Naive thymus-derived CD4-positive, alpha-beta T cell (primary cell): ENCODE data around the gene SLCO2A1. TPM values are rescaled to one million over a fixed set of nuclear protein-coding genes. Genes with fewer than 3 reads are reported as not detected.

ENCODE experiments used
- ATAC-seq: fragments of 150-1000 bp; cut with Tn5 transposase; 2 replicates; pipeline ENCODE4 v1.10.0; 2021; ENCODE audit warnings: mild to moderate bottlenecking, moderate library complexity
- CTCF ChIA-PET: fragments of 350-600 bp; sonication (Branson Sonifier 250); formaldehyde crosslinking; loops from one replicate; lab custom pipeline; 2021; ENCODE audit warnings: antibody characterized with exemption; lab: Charles Lee
- POLR2A ChIA-PET: fragments of 350-600 bp; sonication (Branson Sonifier 250); formaldehyde crosslinking; loops from one replicate; lab custom pipeline; 2021; ENCODE audit warnings: antibody characterized with exemption, inconsistent platforms; lab: Charles Lee
- DNase-seq, 9 donors: peaks; one replicate each; pipeline versions ENCODE4 v3.0.0 to v3.0.0-alpha.2; 2020 to 2022; ENCODE audit warnings: mixed read lengths in 1 of 9
- H3K27ac ChIP-seq: one replicate; pipeline ENCODE4 v1.7.0; 2013; ENCODE audit warnings: mild to moderate bottlenecking, low read depth, low read length, moderate library complexity
- H3K27me3 ChIP-seq, 2 donors: one replicate each; pipeline ENCODE4 v1.7.0; 2013; ENCODE audit warnings: low read length in 2 of 2, mild to moderate bottlenecking in 2 of 2, moderate library complexity in 2 of 2; ENCODE audit not compliant: control insufficient read depth in 2 of 2, insufficient read depth in 2 of 2
- H3K36me3 ChIP-seq, 3 experiments: 1 replicate in 2 of 3; 2 replicates in 1 of 3; pipeline ENCODE4 v1.7.0; 2013; ENCODE audit warnings: low read length in 3 of 3, mild to moderate bottlenecking in 3 of 3, moderate library complexity in 1 of 3; ENCODE audit not compliant: insufficient read depth in 3 of 3, control insufficient read depth in 2 of 3
- H3K4me1 ChIP-seq, 2 donors: one replicate each; pipeline ENCODE4 v1.7.0; 2013; ENCODE audit warnings: low read length in 2 of 2, mild to moderate bottlenecking in 2 of 2, moderate library complexity in 1 of 2; ENCODE audit not compliant: control insufficient read depth in 2 of 2, insufficient read depth in 2 of 2
- H3K4me3 ChIP-seq: 2 replicates; pipeline ENCODE4 v1.7.0; 2013; ENCODE audit warnings: mild to moderate bottlenecking, low read length
- H3K9me3 ChIP-seq, 3 experiments: 1 replicate in 2 of 3; 2 replicates in 1 of 3; pipeline ENCODE4 v1.7.0; 2013; ENCODE audit warnings: low read length in 3 of 3; ENCODE audit not compliant: control insufficient read depth in 2 of 3
- H3K27ac Mint-ChIP-seq, 9 donors: one replicate each; pipeline ENCODE4 v1.8.0; 2020 to 2022; ENCODE audit warnings: mixed read lengths in 9 of 9, mild to moderate bottlenecking in 8 of 9, moderate library complexity in 5 of 9, inconsistent platforms in 2 of 9
- H3K27me3 Mint-ChIP-seq, 5 donors: one replicate each; pipeline ENCODE4 v1.8.0; 2021 to 2022; ENCODE audit warnings: mixed read lengths in 5 of 5, mild to moderate bottlenecking in 1 of 5
- H3K36me3 Mint-ChIP-seq, 5 donors: one replicate each; pipeline ENCODE4 v1.8.0; 2020 to 2022; ENCODE audit warnings: mixed read lengths in 5 of 5, mild to moderate bottlenecking in 3 of 5, inconsistent platforms in 1 of 5
- H3K4me1 Mint-ChIP-seq, 7 donors: one replicate each; pipeline ENCODE4 v1.8.0; 2020 to 2022; ENCODE audit warnings: mixed read lengths in 7 of 7, mild to moderate bottlenecking in 3 of 7, inconsistent platforms in 1 of 7
- H3K4me3 Mint-ChIP-seq, 10 donors: one replicate each; pipeline ENCODE4 v1.8.0; 2020 to 2022; ENCODE audit warnings: mild to moderate bottlenecking in 10 of 10, mixed read lengths in 10 of 10, moderate library complexity in 6 of 10, inconsistent platforms in 2 of 10
- H3K9me3 Mint-ChIP-seq, 11 donors: one replicate each; pipeline ENCODE4 v1.8.0; 2020 to 2022; ENCODE audit warnings: mixed read lengths in 11 of 11, mild to moderate bottlenecking in 4 of 11, inconsistent platforms in 1 of 11, moderate library complexity in 1 of 11
- intact Hi-C, 2 donors: fragments of 100-400 bp; cut with micrococcal nuclease; formaldehyde crosslinking; loops; one replicate each; pipeline ENCODE4 v1.15.1; 2023
- polyA plus RNA-seq, 2 donors: library from polyadenylated mRNA; unstranded; fragments of 300-500 nt; fragmentation: Illumina TruSeq; gene quantifications; one replicate each; pipeline ENCODE4 v1.2.3, GENCODE V29; 2021
- total RNA-seq, 6 experiments: library from RNA in 5 of 6; stranded (reverse) in 5 of 6; gene quantifications; 1 replicate in 5 of 6; 2 replicates in 1 of 6; pipeline ENCODE4 v1.2.3 and lab custom pipeline; 2021 to 2026

The SLCO2A1 gene
- total and polyA plus RNA-seq, 7 experiments from 2014 or later = not detected

DNA sequence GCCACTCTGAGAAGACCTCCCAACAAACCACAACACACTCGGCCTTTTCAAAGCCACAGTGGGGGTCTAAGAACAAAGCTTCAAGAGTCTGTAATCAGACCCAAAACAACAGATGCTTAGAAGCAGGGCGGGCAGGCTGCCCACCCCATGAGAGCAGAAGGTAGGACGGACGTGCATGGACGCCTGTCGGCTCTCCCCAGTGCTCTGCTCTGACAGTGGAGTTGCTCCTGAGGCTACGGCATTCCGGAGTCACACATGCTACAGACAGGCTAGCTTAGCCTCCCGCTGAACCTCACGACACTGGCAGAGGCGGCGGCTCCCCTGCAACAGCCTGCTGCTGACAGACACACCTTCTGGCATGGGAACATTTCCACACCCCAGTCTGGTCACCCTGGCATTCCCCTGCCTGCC, 33.5 kb downstream of the SLCO2A1 start:
- H3K27me3 Mint-ChIP-seq = peaks cover 0 to 30% (median 15%) of the 10 kb centered on the region in 5 donors
- CTCF ChIA-PET = no interaction called here
- no peak for ATAC-seq

GRCh38 chr3:133995264-133995663, 34.5 kb downstream of the SLCO2A1 start:
- H3K27me3 Mint-ChIP-seq = peaks cover 0 to 30% (median 15%) of the 10 kb centered on the region in 5 donors
- no peaks in the 10 kb centered on the region for H3K36me3 ChIP-seq
- no peak for DNase-seq
- no peak overlapping the region for H3K4me3 Mint-ChIP-seq
- no peaks in the 10 kb centered on the region for H3K36me3 Mint-ChIP-seq
- intact Hi-C loops = no loop called here
- no peak overlapping the region for H3K27ac ChIP-seq
- no peak for ATAC-seq
- no peak overlapping the region for H3K4me3 ChIP-seq
- no peaks in the 10 kb centered on the region for H3K9me3 ChIP-seq
- no peaks in the 10 kb centered on the region for H3K4me1 Mint-ChIP-seq
- ChIA-PET POLR2A (no interaction called here), CTCF (no interaction called here)
- no peak overlapping the region for H3K27ac Mint-ChIP-seq
- H3K27me3 ChIP-seq = no peaks in the 10 kb centered on the region
- no peaks in the 10 kb centered on the region for H3K4me1 ChIP-seq
- no peaks in the 10 kb centered on the region for H3K9me3 Mint-ChIP-seq

More for the DNA sequence above, 33.5 kb downstream of the SLCO2A1 start:
- no peaks in the 10 kb centered on the region for H3K4me1 Mint-ChIP-seq
- no peak for DNase-seq
- H3K36me3 Mint-ChIP-seq = no peaks in the 10 kb centered on the region
- Histone ChIP-seq H3K9me3 (no peaks in the 10 kb centered on the region), H3K4me1 (no peaks in the 10 kb centered on the region), H3K27me3 (no peaks in the 10 kb centered on the region), H3K4me3 (no peak overlapping the region), H3K36me3 (no peaks in the 10 kb centered on the region), H3K27ac (no peak overlapping the region)
- intact Hi-C loops = no loop called here
- POLR2A ChIA-PET = no interaction called here
- no peaks in the 10 kb centered on the region for H3K9me3 Mint-ChIP-seq
- no peak overlapping the region for H3K4me3 Mint-ChIP-seq
- H3K27ac Mint-ChIP-seq = no peak overlapping the region

GRCh38 chr3:133994166-133994890, 35.4 kb downstream of the SLCO2A1 start:
- Histone ChIP-seq H3K4me1 (no peaks in the 10 kb centered on the region), H3K27ac (no peak overlapping the region), H3K4me3 (no peak overlapping the region), H3K36me3 (no peaks in the 10 kb centered on the region), H3K9me3 (no peaks in the 10 kb centered on the region), H3K27me3 (no peaks in the 10 kb centered on the region)
- Mint-ChIP-seq H3K4me3 (no peak overlapping the region), H3K9me3 (no peaks in the 10 kb centered on the region), H3K36me3 (no peaks in the 10 kb centered on the region), H3K4me1 (no peaks in the 10 kb centered on the region), H3K27me3 (peaks cover 0 to 26% (median 13%) of the 10 kb centered on the region in 5 donors), H3K27ac (no peak overlapping the region)
- no peak for ATAC-seq
- DNase-seq = no peak
- POLR2A ChIA-PET = no interaction called here
- intact Hi-C loops = no loop called here
- CTCF ChIA-PET = no interaction called here

- ChIA-PET CTCF (interaction anchor here (0.6 kb wide), 1 partner anchor 229 kb away, joined by 3 read pairs; no protein-coding TSS in a partner anchor), POLR2A (no interaction called here)
- Histone ChIP-seq H3K9me3 (no peaks in the 10 kb centered on the region), H3K27ac (no peak overlapping the region), H3K27me3 (no peaks in the 10 kb centered on the region), H3K36me3 (no peaks in the 10 kb centered on the region), H3K4me1 (no peaks in the 10 kb centered on the region), H3K4me3 (no peak overlapping the region)
- intact Hi-C loops = no loop called here
- no peaks in the 10 kb centered on the region for H3K4me1 Mint-ChIP-seq
- H3K27me3 Mint-ChIP-seq = peaks cover 4 to 14% (median 5%) of the 10 kb centered on the region in 5 donors
- H3K27ac Mint-ChIP-seq = no peak overlapping the region
- no peak for DNase-seq
- no peaks in the 10 kb centered on the region for H3K9me3 Mint-ChIP-seq
- H3K36me3 Mint-ChIP-seq = no peaks in the 10 kb centered on the region
- no peak for ATAC-seq
- no peak overlapping the region for H3K4me3 Mint-ChIP-seq
Measured at GRCh38 chr3:133992951-133993620, 36.6 kb downstream of the SLCO2A1 start.

DNA sequence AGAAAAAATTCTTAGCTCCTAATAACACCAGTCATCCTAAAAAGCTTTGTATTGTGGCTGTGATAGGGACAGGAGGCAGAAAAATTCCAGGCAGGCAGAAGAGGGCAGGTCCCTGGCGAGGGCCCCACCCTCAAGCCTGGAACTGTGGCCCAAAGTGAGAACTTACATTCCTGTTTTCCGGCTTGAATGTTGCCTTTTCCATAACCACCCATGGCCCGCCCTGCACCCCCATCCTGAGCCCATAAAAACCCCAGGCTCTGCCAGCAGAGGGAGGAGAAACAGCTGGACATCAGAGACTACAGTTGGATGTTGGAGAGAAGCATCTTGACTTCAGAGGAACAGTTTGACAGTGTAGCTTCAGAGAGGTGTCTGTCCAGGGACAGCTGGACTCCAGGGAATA, 37.3 kb downstream of the SLCO2A1 start:
- intact Hi-C loops = no loop called here
- ChIA-PET CTCF (no interaction called here), POLR2A (no interaction called here)
- no peak for DNase-seq
- Mint-ChIP-seq H3K4me3 (no peak overlapping the region), H3K9me3 (no peaks in the 10 kb centered on the region), H3K36me3 (no peaks in the 10 kb centered on the region), H3K4me1 (no peaks in the 10 kb centered on the region), H3K27me3 (peaks cover 4 to 14% (median 5%) of the 10 kb centered on the region in 5 donors), H3K27ac (no peak overlapping the region)
- H3K27ac ChIP-seq = no peak overlapping the region
- no peaks in the 10 kb centered on the region for H3K4me1 ChIP-seq
- no peak for ATAC-seq
- H3K36me3 ChIP-seq = no peaks in the 10 kb centered on the region
- H3K9me3 ChIP-seq = no peaks in the 10 kb centered on the region
- H3K4me3 ChIP-seq = no peak overlapping the region
- H3K27me3 ChIP-seq = no peaks in the 10 kb centered on the region

DNA sequence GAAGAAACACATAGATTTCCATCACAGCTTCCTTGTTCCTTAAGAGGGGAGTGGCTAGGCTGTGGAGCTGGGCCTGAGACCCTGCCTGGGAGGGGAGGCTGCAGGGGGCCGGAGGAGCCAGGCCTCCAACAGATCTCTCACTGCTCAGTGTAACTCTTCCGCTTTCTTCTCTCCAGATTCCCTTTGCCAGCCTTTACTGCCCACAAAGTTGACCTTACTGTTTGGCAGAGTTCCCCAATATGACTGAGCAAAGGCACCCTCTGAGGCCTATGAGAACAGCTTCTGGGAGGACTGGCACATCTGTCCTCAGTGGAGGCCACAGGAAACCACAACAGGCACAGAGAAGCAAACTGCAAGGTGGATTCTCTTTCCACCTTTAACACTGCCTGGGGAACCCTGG, 38.1 kb downstream of the SLCO2A1 start:
- ChIA-PET POLR2A (no interaction called here), CTCF (no interaction called here)
- intact Hi-C loops = no loop called here

More for the DNA sequence above, 38.1 kb downstream of the SLCO2A1 start:
- no peaks in the 10 kb centered on the region for H3K9me3 ChIP-seq
- DNase-seq = no peak
- no peaks in the 10 kb centered on the region for H3K36me3 ChIP-seq
- no peaks in the 10 kb centered on the region for H3K27me3 ChIP-seq
- no peak overlapping the region for H3K4me3 Mint-ChIP-seq
- no peak for ATAC-seq
- H3K4me1 ChIP-seq = no peaks in the 10 kb centered on the region
- H3K4me3 ChIP-seq = no peak overlapping the region
- H3K4me1 Mint-ChIP-seq = peaks cover 0 to 2% (median 0%) of the 10 kb centered on the region in 7 donors
- H3K9me3 Mint-ChIP-seq = no peaks in the 10 kb centered on the region
- H3K27me3 Mint-ChIP-seq = peaks cover 4 to 14% (median 7%) of the 10 kb centered on the region in 5 donors
- no peaks in the 10 kb centered on the region for H3K36me3 Mint-ChIP-seq
- no peak overlapping the region for H3K27ac Mint-ChIP-seq
- H3K27ac ChIP-seq = no peak overlapping the region
